Endothelial cell of umbilical vein (primary cell): ENCODE data around the gene PRKG1.

ENCODE experiments used
- FOS ChIP-seq: IDR thresholded peaks from 2 replicates; pipeline ENCODE4 v1.6.1; 2011; ENCODE audit warnings: mild to moderate bottlenecking, low read length, moderate library complexity, borderline replicate concordance; ENCODE audit not compliant: insufficient read depth
- POLR2A ChIP-seq: IDR thresholded peaks from 2 replicates; pipeline ENCODE4 v1.6.1; 2012; ENCODE audit warnings: low read depth, mild to moderate bottlenecking, control low read depth, low read length
- TF ChIP-seq, protein P1 (sequence below), 2 donors: IDR thresholded peaks; 1 replicate in 1 of 2; 2 replicates in 1 of 2; pipeline ENCODE4 v1.5.1; 2011; ENCODE audit warnings: low read length in 2 of 2, mild to moderate bottlenecking in 2 of 2, moderate library complexity in 2 of 2, control low read depth in 1 of 2, inconsistent platforms in 1 of 2, low read depth in 1 of 2; ENCODE audit not compliant: insufficient read depth in 1 of 2; ENCODE audit errors: extremely low read depth in 1 of 2

GRCh38 chr10:51198170-51198569, 123.9 kb downstream of the PRKG1 start:
- TF ChIP-seq, protein P1, sequence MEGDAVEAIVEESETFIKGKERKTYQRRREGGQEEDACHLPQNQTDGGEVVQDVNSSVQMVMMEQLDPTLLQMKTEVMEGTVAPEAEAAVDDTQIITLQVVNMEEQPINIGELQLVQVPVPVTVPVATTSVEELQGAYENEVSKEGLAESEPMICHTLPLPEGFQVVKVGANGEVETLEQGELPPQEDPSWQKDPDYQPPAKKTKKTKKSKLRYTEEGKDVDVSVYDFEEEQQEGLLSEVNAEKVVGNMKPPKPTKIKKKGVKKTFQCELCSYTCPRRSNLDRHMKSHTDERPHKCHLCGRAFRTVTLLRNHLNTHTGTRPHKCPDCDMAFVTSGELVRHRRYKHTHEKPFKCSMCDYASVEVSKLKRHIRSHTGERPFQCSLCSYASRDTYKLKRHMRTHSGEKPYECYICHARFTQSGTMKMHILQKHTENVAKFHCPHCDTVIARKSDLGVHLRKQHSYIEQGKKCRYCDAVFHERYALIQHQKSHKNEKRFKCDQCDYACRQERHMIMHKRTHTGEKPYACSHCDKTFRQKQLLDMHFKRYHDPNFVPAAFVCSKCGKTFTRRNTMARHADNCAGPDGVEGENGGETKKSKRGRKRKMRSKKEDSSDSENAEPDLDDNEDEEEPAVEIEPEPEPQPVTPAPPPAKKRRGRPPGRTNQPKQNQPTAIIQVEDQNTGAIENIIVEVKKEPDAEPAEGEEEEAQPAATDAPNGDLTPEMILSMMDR (IDR thresholded peaks at IDR 0.05; ENCODE audit: extremely low read depth in 1 of 2, insufficient read depth in 1 of 2, low read depth in 1 of 2, low read length in 2 of 2) = no peak
- TF ChIP-seq POLR2A (no peak), FOS (no peak)
